Trophoblast cell (in vitro differentiated cells and primary cell): ENCODE results near the gene CENPU.
"Not testable (repeated sequence)": the region's sequence is repeated elsewhere in the genome, so short reads cannot be mapped to it uniquely, and the experiment has no call there.

Experiments used
- DNase-seq, 2 donors: peaks; one replicate each; pipeline ENCODE4 v3.0.0-alpha.2; 2016
- H2AFZ ChIP-seq: 2 replicates; pipeline ENCODE4 v1.6.1; 2013; ENCODE audit warnings: low read length, moderate library complexity, mild to moderate bottlenecking; ENCODE audit not compliant: insufficient read depth, poor library complexity
- H2AK5ac ChIP-seq: 2 replicates; pipeline ENCODE4 v1.6.1; 2013; ENCODE audit warnings: mild to moderate bottlenecking, low read length
- H2BK120ac ChIP-seq: 2 replicates; pipeline ENCODE4 v1.6.1; 2013; ENCODE audit warnings: low read length, mild to moderate bottlenecking, moderate library complexity; ENCODE audit not compliant: insufficient read depth, poor library complexity
- H2BK12ac ChIP-seq: 2 replicates; pipeline ENCODE4 v1.6.1; 2013; ENCODE audit warnings: mild to moderate bottlenecking, low read length, moderate library complexity
- H2BK5ac ChIP-seq: 2 replicates; pipeline ENCODE4 v1.6.1; 2013; ENCODE audit warnings: low read length, low read depth, moderate library complexity, mild to moderate bottlenecking; ENCODE audit not compliant: poor library complexity
- H3K14ac ChIP-seq: 2 replicates; pipeline ENCODE4 v1.6.1; 2013; ENCODE audit warnings: mild to moderate bottlenecking, low read length
- H3K18ac ChIP-seq: 2 replicates; pipeline ENCODE4 v1.6.1; 2013; ENCODE audit warnings: mild to moderate bottlenecking, low read length
- H3K23ac ChIP-seq: 2 replicates; pipeline ENCODE4 v1.6.1; 2013; ENCODE audit warnings: low read length
- H3K27ac ChIP-seq: 2 replicates; pipeline ENCODE4 v1.5.1; 2013; ENCODE audit warnings: low read depth, mild to moderate bottlenecking, inconsistent platforms, low read length, moderate library complexity
- H3K27me3 ChIP-seq: 2 replicates; pipeline ENCODE4 v1.6.1; 2013; ENCODE audit warnings: inconsistent platforms, mild to moderate bottlenecking, low read length, moderate library complexity; ENCODE audit not compliant: insufficient read depth
- H3K36me3 ChIP-seq, 2 experiments: 1 replicate in 1 of 2; 2 replicates in 1 of 2; pipeline ENCODE4 v1.6.1; 2013; ENCODE audit warnings: low read length in 2 of 2, mild to moderate bottlenecking in 2 of 2, moderate library complexity in 1 of 2; ENCODE audit not compliant: insufficient read depth in 2 of 2, control insufficient read depth in 1 of 2
- H3K4ac ChIP-seq: 2 replicates; pipeline ENCODE4 v1.6.1; 2013; ENCODE audit warnings: low read depth, mild to moderate bottlenecking, low read length, moderate library complexity
- H3K4me1 ChIP-seq, 2 experiments: 1 replicate in 1 of 2; 2 replicates in 1 of 2; pipeline ENCODE4 v1.6.1; 2013; ENCODE audit warnings: low read length in 2 of 2, mild to moderate bottlenecking in 2 of 2, moderate library complexity in 1 of 2; ENCODE audit not compliant: insufficient read depth in 2 of 2, control insufficient read depth in 1 of 2
- H3K4me2 ChIP-seq: 2 replicates; pipeline ENCODE4 v1.6.1; 2013; ENCODE audit warnings: inconsistent platforms, mild to moderate bottlenecking, low read length, moderate library complexity
- H3K4me3 ChIP-seq: 2 replicates; pipeline ENCODE4 v1.5.1; 2013; ENCODE audit warnings: mild to moderate bottlenecking, low read depth, low read length, inconsistent platforms
- H3K79me1 ChIP-seq: one replicate; pipeline ENCODE4 v1.6.1; 2013; ENCODE audit warnings: low read length
- H3K79me2 ChIP-seq: 2 replicates; pipeline ENCODE4 v1.6.1; 2013; ENCODE audit warnings: low read length, mild to moderate bottlenecking; ENCODE audit not compliant: control insufficient read depth, insufficient read depth, poor library complexity
- H3K9ac ChIP-seq: 2 replicates; pipeline ENCODE4 v1.6.1; 2013; ENCODE audit warnings: mild to moderate bottlenecking, low read length
- H3K9me3 ChIP-seq: 2 replicates; pipeline ENCODE4 v1.6.1; 2013; ENCODE audit warnings: low read depth, mild to moderate bottlenecking, control low read depth, inconsistent platforms, low read length; ENCODE audit not compliant: insufficient read depth
- H4K12ac ChIP-seq: 2 replicates; pipeline ENCODE4 v1.6.1; 2013; ENCODE audit warnings: low read depth, mild to moderate bottlenecking, low read length, moderate library complexity
- H4K8ac ChIP-seq: 2 replicates; pipeline ENCODE4 v1.6.1; 2013; ENCODE audit warnings: low read depth, mild to moderate bottlenecking, low read length, moderate library complexity
- H4K91ac ChIP-seq: one replicate; pipeline ENCODE4 v1.6.1; 2013; ENCODE audit warnings: low read depth, mild to moderate bottlenecking, low read length, moderate library complexity
- WGBS: extraction: QIAGEN DNeasy Blood & Tissue Kit; methylation state at CpG from one replicate; pipeline ENCODE4 v1.1.7; 2013; ENCODE audit warnings: missing lambda C conversion rate; ENCODE audit not compliant: insufficient read length, insufficient coverage; ENCODE audit errors: extremely low coverage; 5-methylcytosine and 5-hydroxymethylcytosine counted together

The CENPU gene

DNA sequence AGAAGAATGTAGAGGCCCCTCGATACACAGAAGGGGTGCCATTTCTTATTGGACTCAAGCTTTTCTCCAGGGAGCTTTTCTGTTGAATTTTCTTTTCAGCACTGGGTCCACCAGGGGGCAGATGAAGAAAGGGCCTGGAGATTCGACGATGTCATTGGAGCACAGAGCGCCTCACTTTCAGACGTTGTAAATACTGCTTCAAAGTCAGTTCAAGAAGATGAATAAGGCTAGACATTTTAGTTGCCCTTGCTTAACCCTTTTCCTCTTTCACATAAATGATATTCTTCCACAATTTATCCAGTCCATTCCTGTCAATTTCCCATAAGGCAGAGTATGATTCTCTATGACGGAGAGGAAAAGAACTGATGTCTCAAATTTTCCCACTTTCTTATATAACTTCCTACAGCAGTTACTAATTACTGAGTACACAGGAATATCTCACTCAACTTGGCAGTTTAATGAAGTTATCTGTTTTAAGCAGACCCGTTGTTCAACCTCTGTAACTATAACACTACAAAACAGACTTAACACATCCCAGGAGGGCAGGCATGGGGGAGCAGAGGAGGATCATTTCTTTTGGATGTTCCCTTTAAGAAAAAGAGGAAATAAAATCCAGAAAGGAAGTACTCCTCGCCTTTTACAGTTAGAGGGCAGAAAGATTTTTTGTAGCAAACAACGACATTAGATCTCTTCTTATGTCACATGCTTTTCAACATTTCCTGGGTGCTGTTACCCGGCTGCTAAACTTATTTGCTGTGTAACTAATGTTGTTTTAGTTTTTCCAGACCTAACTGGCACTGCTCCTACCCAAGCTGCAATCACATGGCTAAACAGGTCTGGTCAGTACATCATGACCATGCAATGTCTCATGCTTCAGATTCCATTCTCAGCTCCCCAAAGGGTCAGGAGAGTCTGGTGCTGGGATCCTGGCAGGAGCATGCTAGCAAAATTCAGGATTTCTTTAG, 12.2 kb upstream of the CENPU start:
- H2BK12ac ChIP-seq, result no peak overlapping the region
- H3K4ac ChIP-seq, result no peak overlapping the region
- H3K79me1 ChIP-seq, result peaks cover 20% of the 10 kb centered on the region
- H2AK5ac ChIP-seq, result no peak overlapping the region
- peak overlapping the region; percentile 84 for H3K27ac ChIP-seq
- H3K79me2 ChIP-seq, result peaks cover 5% of the 10 kb centered on the region
- no peak overlapping the region for H3K23ac ChIP-seq
- no peak overlapping the region for H2AFZ ChIP-seq
- no peak overlapping the region for H3K18ac ChIP-seq
- H3K27me3 ChIP-seq, result no peaks in the 10 kb centered on the region
- no peak overlapping the region for H3K9ac ChIP-seq
- no peak overlapping the region for H4K91ac ChIP-seq
- H4K8ac ChIP-seq, result no peak overlapping the region
- H4K12ac ChIP-seq, result no peak overlapping the region
- H3K9me3 ChIP-seq, result peaks cover 6% of the 10 kb centered on the region
- no peaks in the 10 kb centered on the region for H3K36me3 ChIP-seq
- H2BK120ac ChIP-seq, result no peak overlapping the region
- peak; percentile 61 to 78 for DNase-seq
- H3K4me3 ChIP-seq, result no peak overlapping the region
- H3K4me2 ChIP-seq, result peak overlapping the region; percentile 51
- H3K4me1 ChIP-seq, result peaks cover 24 to 32% of the 10 kb centered on the region in 2 experiments
- no CpG with 5 or more reads among the region's 10 CpGs for WGBS
- H3K14ac ChIP-seq, result no peak overlapping the region
- H2BK5ac ChIP-seq, result no peak overlapping the region

DNA sequence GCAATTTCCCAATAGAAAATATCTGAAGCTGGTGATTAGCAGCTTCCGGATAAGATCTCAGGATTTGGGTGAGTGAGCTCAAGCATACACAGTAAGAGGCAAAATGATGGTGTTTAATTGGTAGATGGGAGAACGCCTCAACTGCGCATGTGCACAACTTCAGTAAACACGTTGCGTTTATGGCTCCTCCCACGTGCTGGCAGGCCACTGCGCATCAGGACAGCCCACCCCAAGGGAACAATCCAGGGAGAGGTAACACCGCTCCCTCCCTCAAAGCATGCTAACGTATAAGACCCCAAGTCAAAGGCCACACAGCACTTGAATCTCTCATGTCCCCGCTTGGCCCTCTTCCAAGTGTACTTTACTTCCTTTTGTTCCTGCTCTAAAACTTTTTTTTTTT, 10.3 kb upstream of the CENPU start:
- Histone ChIP-seq H3K36me3 (no peaks in the 10 kb centered on the region), H3K9me3 (peaks cover 9% of the 10 kb centered on the region), H3K4ac (no peak overlapping the region), H3K79me2 (peaks cover 5% of the 10 kb centered on the region), H2BK12ac (no peak overlapping the region), H3K27me3 (no peaks in the 10 kb centered on the region), H4K91ac (no peak overlapping the region), H3K23ac (no peak overlapping the region), H2BK120ac (no peak overlapping the region), H3K27ac (no peak overlapping the region), H3K4me3 (no peak overlapping the region), H4K12ac (no peak overlapping the region), H3K79me1 (peaks cover 17% of the 10 kb centered on the region), H2AK5ac (no peak overlapping the region), H4K8ac (no peak overlapping the region), H3K18ac (no peak overlapping the region), H3K9ac (peak overlapping the region; percentile 60), H2AFZ (no peak overlapping the region), H3K4me2 (no peak overlapping the region), H3K14ac (no peak overlapping the region), H2BK5ac (no peak overlapping the region), H3K4me1 (peaks cover 17 to 18% of the 10 kb centered on the region in 2 experiments)
- WGBS, result no CpG with 5 or more reads among the region's 10 CpGs
- no peak for DNase-seq

DNA sequence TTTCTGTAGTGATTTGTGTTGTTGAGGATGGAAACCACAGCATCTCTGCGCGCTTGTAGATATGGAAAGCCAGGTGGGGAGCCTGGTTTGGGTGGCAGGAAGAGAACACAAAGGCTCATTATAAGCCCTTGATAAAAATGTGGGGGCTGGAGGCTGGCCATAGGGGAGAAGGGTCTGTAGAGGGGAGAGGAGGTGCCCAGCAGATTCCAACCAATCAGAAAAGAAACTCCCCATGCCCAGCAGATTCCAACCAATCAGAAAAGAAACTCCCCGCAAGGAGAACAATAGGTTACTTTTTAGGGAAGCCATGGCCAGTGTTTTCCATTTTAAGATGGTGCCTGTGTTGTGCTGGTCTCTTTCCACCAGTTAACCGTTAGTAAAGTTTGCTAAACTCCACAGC, 9.8 kb upstream of the CENPU start:
- H3K79me1 ChIP-seq, result peaks cover 13% of the 10 kb centered on the region
- H2BK120ac ChIP-seq, result no peak overlapping the region
- H3K23ac ChIP-seq, result no peak overlapping the region
- no peaks in the 10 kb centered on the region for H3K27me3 ChIP-seq
- H3K36me3 ChIP-seq, result no peaks in the 10 kb centered on the region
- H4K12ac ChIP-seq, result no peak overlapping the region
- no peak overlapping the region for H2AFZ ChIP-seq
- no peak overlapping the region for H4K91ac ChIP-seq
- H3K27ac ChIP-seq, result no peak overlapping the region
- no peak overlapping the region for H4K8ac ChIP-seq
- H3K9ac ChIP-seq, result no peak overlapping the region
- H3K9me3 ChIP-seq, result peaks cover 9% of the 10 kb centered on the region
- H2BK12ac ChIP-seq, result no peak overlapping the region
- no peak overlapping the region for H2BK5ac ChIP-seq
- DNase-seq, result no peak
- no peak overlapping the region for H2AK5ac ChIP-seq
- H3K4ac ChIP-seq, result no peak overlapping the region
- H3K4me1 ChIP-seq, result peaks cover 13% of the 10 kb centered on the region in 2 experiments
- H3K14ac ChIP-seq, result no peak overlapping the region
- no peak overlapping the region for H3K4me2 ChIP-seq
- no peak overlapping the region for H3K18ac ChIP-seq
- peaks cover 5% of the 10 kb centered on the region for H3K79me2 ChIP-seq
- no peak overlapping the region for H3K4me3 ChIP-seq
- no CpG with 5 or more reads among the region's 4 CpGs for WGBS

DNA sequence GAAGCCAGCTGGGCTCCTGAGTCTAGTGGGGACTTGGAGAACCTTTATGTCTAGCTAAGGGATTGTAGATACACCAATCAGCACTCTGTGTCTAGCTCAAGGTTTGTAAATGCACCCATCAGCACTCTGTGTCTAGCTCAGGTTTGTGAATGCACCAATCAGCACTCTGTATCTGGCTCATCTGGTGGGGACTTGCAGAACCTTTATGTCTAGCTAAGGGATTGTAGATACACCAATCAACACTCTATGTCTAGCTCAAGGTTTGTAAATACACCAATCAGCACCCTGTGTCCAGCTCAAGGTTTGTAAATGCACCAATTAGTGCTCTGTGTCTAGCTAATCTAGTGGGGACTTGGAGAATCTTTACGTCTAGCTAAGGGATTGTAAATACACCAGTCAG, 7.8 kb upstream of the CENPU start:
- not testable (repeated sequence) for H4K8ac ChIP-seq, H4K91ac ChIP-seq, H3K9me3 ChIP-seq, H3K27ac ChIP-seq, H2BK120ac ChIP-seq, H4K12ac ChIP-seq, H3K14ac ChIP-seq, H2AK5ac ChIP-seq, H3K36me3 ChIP-seq, H3K27me3 ChIP-seq, H2BK5ac ChIP-seq, H3K4me3 ChIP-seq, H3K4me1 ChIP-seq, H3K4ac ChIP-seq, H3K18ac ChIP-seq, H3K79me2 ChIP-seq, H3K4me2 ChIP-seq, H3K79me1 ChIP-seq, DNase-seq, H2BK12ac ChIP-seq, H3K9ac ChIP-seq, H2AFZ ChIP-seq, H3K23ac ChIP-seq
- WGBS, result no CpG with 5 or more reads among the region's 1 CpG
